H1 (cell line): Measurements from ENCODE around the gene RBMS1. TPM values are rescaled to one million over a fixed set of nuclear protein-coding genes. Genes with fewer than 3 reads are reported as not detected.

ENCODE experiments used
- ASH2L ChIP-seq: fragments of 200-600, 300-600 bp; sonication (generic); IDR thresholded peaks from one replicate; pipeline ENCODE4 v1.7.1; 2017; ENCODE audit warnings: low read length
- CEBPB ChIP-seq: IDR thresholded peaks from 2 replicates; pipeline ENCODE4 v1.6.1; 2012; ENCODE audit warnings: low read depth, low read length
- EGR1 ChIP-seq: IDR thresholded peaks from 2 replicates; pipeline ENCODE4 v1.6.1; 2011; ENCODE audit warnings: low read depth, low read length, borderline replicate concordance
- EP300 ChIP-seq, 2 experiments: IDR thresholded peaks; 1 replicate in 1 of 2; 2 replicates in 1 of 2; pipeline ENCODE4 v1.6.1; 2011 to 2012; ENCODE audit warnings: low read depth in 2 of 2, low read length in 2 of 2, mild to moderate bottlenecking in 2 of 2, borderline replicate concordance in 1 of 2, inconsistent platforms in 1 of 2, moderate library complexity in 1 of 2
- GABPA ChIP-seq: IDR thresholded peaks from 2 replicates; pipeline ENCODE4 v1.6.1; 2011; ENCODE audit warnings: mild to moderate bottlenecking, low read length, moderate library complexity, borderline replicate concordance; ENCODE audit not compliant: insufficient read depth
- GTF2F1 ChIP-seq: IDR thresholded peaks from 2 replicates; pipeline ENCODE4 v1.6.1; 2012; ENCODE audit warnings: low read depth, low read length, improper control_type of control experiment, borderline replicate concordance
- NRF1 ChIP-seq: IDR thresholded peaks from 2 replicates; pipeline ENCODE4 v1.6.1; 2011; ENCODE audit warnings: mild to moderate bottlenecking, low read depth, low read length, improper control_type of control experiment
- SRF ChIP-seq: IDR thresholded peaks from 2 replicates; pipeline ENCODE4 v1.6.1; 2011; ENCODE audit warnings: mild to moderate bottlenecking, low read depth, low read length, moderate library complexity
- SUZ12 ChIP-seq: fragments of 200-600 bp; sonication (generic); IDR thresholded peaks from 2 replicates; pipeline ENCODE4 v1.6.1; 2012; ENCODE audit warnings: mild to moderate bottlenecking, inconsistent platforms, low read length, moderate library complexity, mixed read lengths
- polyA plus RNA-seq, 7 experiments: library from polyadenylated mRNA; depleted of rRNA in 3 of 7; stranded (reverse) in 5 of 7; unstranded in 2 of 7; fragments of >200 nt in 5 of 7; fragments of 200-250 nt in 2 of 7; gene quantifications; 1 replicate in 5 of 7; 2 replicates in 1 of 7; 4 replicates in 1 of 7; pipeline versions ENCODE4 v1.2.1 to v1.2.3, GENCODE V29; 2011 to 2013; ENCODE audit warnings: missing spikeins in 2 of 7, mixed read lengths in 2 of 7
- total RNA-seq: library from RNA; stranded (reverse); fragmentation: NEBNext Ultra II Directional; extraction: Animal tissue kit (Norgen Biotek cat#: 25700); gene quantifications from 2 replicates; pipeline ENCODE4 v1.2.1, GENCODE V29; 2021
- TF ChIP-seq, protein P1 (sequence below): IDR thresholded peaks from 2 replicates; pipeline ENCODE4 v1.6.1; 2012; ENCODE audit warnings: inconsistent platforms

Gene RBMS1
- total and polyA plus RNA-seq, 2 of the 8 experiments (the other 6 are each of a cell fraction or from before 2014, with no cell fraction given): 53.7 to 60.0 TPM

DNA sequence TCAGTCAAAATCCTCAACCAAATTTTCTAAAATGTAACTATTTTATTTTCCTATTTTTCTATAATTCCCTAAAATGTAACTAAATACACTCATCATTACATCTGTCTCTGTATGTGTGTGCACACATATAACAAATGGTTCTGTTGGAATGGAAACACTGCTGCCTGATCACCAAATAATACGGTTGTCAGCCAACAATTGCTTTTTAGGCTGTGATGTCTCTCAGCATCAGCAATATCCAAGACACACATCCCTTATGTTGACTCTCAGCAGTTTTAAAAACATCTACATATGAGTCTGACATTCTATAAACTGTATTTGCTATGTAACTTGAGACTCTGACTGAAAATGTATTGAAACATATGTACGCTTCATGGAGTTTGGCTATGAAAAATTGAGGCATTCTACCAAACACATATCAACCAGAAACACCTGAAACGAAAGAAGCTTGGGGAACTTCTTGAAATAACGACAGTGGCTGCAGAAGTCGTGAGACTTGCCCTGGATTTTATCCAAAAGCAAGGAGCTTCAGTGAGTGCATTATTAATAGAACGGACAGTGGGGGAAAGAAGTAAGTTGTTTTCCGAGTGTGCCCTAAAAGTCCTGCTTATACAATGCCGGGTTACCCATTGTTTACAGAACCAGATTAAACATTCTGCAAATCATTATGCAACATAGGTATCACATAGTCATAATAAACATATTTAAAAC, 183.3 kb downstream of the RBMS1 start (continued):
- TF ChIP-seq EGR1: no peak
- TF ChIP-seq, protein P1, sequence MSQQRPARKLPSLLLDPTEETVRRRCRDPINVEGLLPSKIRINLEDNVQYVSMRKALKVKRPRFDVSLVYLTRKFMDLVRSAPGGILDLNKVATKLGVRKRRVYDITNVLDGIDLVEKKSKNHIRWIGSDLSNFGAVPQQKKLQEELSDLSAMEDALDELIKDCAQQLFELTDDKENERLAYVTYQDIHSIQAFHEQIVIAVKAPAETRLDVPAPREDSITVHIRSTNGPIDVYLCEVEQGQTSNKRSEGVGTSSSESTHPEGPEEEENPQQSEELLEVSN: no peak
- no peak for TF ChIP-seq CEBPB
- no peak for TF ChIP-seq ASH2L
- TF ChIP-seq EP300 (IDR thresholded peaks at IDR 0.05; ENCODE audit: borderline replicate concordance in 1 of 2, low read depth in 2 of 2, low read length in 2 of 2): no peak
- TF ChIP-seq SUZ12: no peak
- TF ChIP-seq GTF2F1: no peak
- TF ChIP-seq GABPA: no peak
- TF ChIP-seq NRF1: no peak
- TF ChIP-seq SRF: no peak
- TF ChIP-seq, all 59 proteins: peak for 0
